Left colon (tissue), 2 donors: ENCODE data around the gene POLG2. TPM values are rescaled to one million over a fixed set of nuclear protein-coding genes. Genes with fewer than 3 reads are reported as not detected.

Experiments
- ATAC-seq: fragments of 200-7000 bp; cut with Tn5 transposase; one replicate; pipeline ENCODE4 v1.9.1; 2020; ENCODE audit warnings: mild to moderate bottlenecking, moderate library complexity
- DNase-seq, 2 donors: peaks; one replicate each; pipeline ENCODE4 v3.0.0-alpha.2; 2020
- intact Hi-C, 2 donors: fragments of 100-400 bp; cut with DNase I in 1 of 2; cut with micrococcal nuclease in 1 of 2; formaldehyde crosslinking; loops; one replicate each; pipeline versions ENCODE4 v1.11.2 to v1.14.0; 2022; cut with DNase I, micrococcal nuclease
- total RNA-seq, 2 donors: library from RNA; stranded (reverse); fragmentation: NEBNext Ultra II Directional; extraction: Animal tissue kit (Norgen Biotek cat#: 25700); gene quantifications; one replicate each; pipeline ENCODE4 v1.2.1, GENCODE V29; 2021
- donor health status: DM: no; HTN: no; CAD: no.
- donor health status: DM: yes; HTN: yes; CAD: no.

Gene POLG2
- total RNA-seq, 2 donors from 2014 or later = 9.4 to 10.4 TPM

DNA sequence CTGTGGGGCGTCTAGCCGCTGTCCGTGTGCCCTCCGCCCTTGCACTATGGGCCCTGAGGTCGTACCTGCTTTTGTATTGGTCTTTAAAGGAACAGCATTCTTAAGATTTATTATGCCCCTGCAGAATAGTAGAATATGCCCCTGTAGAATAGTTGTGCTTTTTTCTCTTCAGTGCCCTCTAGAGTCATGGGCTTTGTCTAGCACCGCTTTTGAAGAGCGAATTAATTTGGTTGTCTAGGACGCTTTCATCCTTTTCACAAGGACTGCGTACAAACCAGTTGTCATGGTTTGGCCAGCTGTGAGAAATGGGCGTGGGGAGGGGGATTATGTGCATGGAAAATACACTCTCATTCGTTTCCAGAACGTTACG, 10.5 kb upstream of the POLG2 start:
- no peak for DNase-seq
- intact Hi-C loops = no loop called here

DNA sequence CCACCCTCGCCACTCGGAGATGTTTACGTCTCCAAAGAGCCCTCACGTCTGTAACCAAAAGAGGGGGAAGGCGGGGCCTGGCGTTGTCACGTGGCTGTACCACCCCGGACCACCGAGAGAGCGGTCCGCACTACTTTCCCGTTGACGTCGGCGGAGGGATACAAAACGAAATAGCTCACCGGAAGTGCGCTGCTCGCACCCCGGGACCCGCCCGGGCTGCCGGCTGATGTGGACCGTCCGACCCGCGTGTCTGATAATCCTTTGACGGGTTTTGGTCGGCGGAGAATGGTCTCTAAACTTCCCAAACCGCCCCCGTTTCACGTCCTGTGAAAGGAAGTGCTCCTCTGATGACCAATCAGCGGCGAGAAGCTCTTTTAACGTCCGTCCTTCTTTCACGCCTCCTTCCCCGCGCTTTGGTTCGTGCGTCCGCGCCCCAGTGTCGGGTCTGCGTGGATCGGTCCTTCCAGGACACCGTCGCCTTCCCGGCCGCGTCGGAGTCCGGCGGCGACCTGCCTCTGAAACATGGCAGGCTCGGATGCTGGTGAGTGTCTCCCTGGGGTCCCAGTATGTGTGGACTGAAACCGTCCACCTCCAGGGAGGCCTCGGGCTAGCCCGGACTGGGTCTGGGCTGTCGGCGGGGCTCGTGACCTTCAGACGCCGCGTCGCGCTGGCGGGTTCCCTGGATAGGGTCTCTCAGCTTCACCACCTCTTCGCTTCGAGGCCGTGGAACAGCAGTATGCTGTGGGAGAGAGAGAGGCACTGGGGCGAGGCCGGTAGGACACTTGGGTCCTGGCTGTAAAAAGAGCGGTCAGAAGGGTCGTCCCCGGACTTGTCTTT, 9.9 kb upstream of the POLG2 start, which contains the start of gene CEP95:
TSS of gene CEP95 (plus strand) at position 402 of the 837 bp plus-strand sequence. CDS start at position 523, 121 bp downstream.
- ATAC-seq (peak; percentile 67), DNase-seq (peak; percentile 95 to 97)
- intact Hi-C loops = no loop called here

More for the DNA sequence above, 10.5 kb upstream of the POLG2 start:
- ATAC-seq = peak; percentile 29

DNA sequence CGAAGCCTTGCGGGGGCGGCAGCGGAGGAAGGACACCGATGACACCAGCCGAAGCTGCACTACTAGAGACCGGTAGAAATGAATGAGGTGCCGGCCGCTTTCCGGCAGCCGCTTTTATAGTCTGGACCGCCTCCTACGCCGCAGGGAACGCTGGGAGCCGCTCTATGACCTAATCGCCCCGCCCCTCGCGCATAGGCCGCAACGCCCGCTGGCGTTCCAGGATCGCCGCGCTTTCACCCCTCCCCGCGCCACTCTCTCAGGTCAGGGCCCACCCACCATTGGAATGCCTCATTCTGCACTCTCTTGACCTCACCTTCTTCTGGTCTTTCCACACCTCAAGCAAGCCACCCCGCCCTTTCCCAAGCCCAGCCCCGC, 9.3 kb upstream of the POLG2 start, which contains the start of gene DDX5:
TSS of gene DDX5 (minus strand) at position 89 of the 375 bp plus-strand sequence. CDS start 170 bp downstream, outside the sequence.
- intact Hi-C loops = no loop called here
- ATAC-seq (peak; percentile 80), DNase-seq (peak; percentile 98 to 99)

DNA sequence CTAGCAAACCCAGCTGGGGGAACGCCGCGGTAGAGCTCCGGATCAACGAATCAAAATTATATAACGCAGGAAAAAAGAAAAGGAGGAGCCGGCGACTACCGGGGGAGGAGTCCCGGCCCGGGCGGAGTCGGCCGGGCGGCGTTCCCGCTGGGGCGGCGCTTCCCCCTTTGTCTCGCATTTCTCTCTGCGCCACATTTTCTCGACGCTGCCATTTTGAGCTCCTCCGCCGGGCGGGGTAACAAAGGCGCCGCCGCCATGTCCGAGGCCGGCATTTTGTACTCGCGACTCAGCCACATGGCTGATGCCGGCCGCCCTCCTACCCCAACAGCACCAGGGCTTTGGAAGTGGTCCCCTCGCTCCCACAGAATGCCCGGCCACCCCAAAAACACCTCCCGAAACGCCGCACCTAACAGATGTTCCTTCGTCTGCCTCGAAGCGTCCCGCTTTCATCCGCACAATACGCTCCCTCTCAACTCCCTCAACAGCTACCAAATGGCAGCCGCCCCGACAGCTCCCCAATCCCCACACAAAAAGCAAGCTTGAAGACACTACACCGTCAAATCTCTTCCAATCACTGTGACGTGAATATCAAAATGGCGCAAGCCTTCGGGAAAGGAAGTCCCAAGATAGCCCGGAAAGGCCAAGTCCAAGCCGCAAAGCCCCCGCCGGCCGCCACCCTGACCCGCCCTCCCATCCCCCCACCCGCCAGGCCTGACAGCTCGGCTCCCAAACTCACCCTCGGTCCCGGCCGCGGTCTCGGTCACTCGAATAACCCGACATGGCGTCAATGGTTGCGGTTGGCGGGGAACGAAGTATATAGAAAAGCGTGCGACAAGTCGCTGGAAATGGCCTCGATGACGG, 8.7 kb upstream of the POLG2 start:
- DNase-seq (peak; percentile 92 to 94), ATAC-seq (peak; percentile 68)
- intact Hi-C loops = no loop called here

DNA sequence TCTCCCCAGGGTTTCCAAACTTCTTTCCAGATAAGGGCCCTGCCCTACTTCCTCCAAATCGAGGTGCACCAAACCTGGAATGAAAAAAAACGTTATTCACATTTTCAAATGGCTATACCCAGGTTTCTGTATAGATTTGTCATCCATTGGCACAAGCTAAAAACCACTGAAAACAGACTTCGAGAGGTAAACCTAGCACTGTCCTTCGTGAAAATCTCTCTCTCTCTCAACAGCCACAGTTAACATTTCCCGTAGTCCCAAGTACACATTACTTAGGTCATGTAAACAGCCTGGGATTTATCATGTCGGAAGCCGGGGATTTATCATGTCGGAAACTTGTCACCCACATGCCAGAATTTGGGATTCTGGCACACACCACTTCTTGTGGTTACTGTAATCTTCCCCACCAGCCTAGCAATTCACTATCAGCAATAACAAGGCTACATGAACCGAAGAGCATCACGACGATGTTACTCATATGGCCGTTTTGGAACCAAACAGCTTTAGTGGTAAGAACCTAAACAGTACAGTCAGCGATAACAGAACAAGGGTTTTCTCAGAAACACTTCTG, 8.0 kb upstream of the POLG2 start:
- ATAC-seq (no peak), DNase-seq (no peak)
- intact Hi-C loops = no loop called here

DNA sequence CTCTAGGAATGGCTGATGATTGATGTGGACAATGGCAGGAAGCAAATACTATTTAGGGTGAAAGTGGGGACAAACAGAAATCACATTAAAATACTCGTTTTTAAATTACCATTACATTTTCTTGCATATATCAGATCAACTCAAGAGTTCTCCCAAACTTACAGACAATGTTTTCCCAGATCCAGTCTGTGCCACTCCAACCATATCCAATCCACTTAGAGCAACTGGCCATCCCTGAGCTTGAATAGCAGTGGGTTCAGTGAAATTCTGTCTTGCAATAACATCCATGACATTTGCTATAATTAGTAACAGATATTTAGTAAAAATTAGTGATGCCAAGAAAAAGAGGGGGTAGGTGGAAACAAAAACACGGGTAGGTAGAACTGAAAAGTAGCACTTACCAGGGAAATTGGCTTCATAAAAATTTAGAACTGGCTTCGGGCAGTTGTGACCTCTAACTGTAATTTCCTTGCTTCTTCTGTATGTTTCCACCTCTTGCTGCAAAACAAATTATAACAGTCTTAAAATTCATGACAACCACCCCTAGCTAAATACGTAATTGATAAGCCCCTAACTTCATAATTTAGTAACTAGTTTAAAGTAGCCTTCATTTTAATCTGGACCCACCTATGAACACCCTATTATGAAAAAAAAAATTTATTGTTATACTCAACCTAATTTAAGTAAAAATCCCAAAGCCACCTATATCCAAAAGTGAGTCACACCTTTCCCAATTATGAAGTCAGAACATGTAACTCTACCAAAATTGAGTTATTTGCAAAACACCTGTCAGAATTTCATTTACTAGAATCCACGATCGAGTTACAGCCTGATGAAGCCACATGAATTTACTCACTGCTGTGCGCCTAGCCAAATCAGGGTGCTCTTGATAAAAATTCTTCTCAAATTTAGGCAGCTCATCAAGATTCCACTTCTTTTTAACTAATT, 7.2 kb upstream of the POLG2 start:
- intact Hi-C loops = no loop called here
- DNase-seq (no peak), ATAC-seq (no peak)

DNA sequence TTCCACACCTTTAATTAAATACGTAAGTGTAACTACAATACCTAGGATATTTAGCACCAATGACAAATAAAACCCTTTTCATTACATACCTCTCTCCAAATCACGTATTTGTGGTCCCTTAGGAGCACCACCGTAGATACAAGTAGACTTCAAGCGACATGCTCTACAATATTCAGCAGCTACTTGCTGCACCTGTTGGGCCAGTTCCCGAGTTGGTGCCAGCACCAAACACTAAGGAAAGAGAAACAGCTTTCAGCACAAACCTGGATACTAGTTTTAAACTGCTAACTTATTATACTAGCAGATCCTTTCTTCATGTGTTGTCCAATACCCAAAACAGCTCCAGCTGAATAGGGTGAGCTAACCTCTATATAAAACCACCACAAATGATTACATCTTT, 6.5 kb upstream of the POLG2 start:
- DNase-seq (no peak), ATAC-seq (no peak)
- intact Hi-C loops = no loop called here

DNA sequence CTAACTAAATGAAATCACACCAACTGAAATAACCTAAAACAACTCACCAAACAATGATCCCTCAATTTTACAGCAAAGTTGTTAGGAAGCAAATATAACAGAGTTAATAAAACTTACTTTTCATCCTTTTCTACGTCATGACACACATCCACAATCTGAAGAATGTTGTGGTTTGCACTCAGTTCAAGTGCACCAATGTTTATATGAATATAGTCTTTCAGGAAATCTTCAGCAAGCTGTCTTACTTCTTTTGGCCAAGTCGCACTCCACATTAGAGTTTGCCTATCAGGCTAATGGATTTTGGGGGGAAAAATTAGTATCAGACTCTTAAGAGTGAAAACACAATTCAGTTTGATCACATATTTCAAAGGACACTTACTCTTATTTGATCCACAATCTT, 6.0 kb upstream of the POLG2 start:
- intact Hi-C loops = no loop called here
- ATAC-seq (no peak), DNase-seq (no peak)

DNA sequence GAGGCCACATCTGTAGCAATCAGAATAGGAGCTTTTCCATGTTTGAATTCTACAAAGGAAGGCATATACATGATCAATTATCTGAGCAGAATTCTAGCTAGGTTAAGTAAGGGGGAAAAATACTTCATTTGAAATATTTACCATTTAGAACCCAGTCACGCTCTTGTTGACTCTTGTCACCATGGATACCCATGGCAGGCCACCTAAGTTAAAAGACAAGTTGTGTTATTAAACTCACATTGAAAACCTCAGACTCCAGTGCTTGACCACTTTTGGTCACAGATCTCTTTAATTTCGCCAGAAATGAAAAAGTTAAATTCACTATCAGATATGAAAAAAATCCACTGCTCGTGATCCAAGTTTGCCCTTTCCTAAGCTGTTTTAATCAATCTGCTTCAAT, 5.2 kb upstream of the POLG2 start:
- intact Hi-C loops = no loop called here
- ATAC-seq (no peak), DNase-seq (no peak)

DNA sequence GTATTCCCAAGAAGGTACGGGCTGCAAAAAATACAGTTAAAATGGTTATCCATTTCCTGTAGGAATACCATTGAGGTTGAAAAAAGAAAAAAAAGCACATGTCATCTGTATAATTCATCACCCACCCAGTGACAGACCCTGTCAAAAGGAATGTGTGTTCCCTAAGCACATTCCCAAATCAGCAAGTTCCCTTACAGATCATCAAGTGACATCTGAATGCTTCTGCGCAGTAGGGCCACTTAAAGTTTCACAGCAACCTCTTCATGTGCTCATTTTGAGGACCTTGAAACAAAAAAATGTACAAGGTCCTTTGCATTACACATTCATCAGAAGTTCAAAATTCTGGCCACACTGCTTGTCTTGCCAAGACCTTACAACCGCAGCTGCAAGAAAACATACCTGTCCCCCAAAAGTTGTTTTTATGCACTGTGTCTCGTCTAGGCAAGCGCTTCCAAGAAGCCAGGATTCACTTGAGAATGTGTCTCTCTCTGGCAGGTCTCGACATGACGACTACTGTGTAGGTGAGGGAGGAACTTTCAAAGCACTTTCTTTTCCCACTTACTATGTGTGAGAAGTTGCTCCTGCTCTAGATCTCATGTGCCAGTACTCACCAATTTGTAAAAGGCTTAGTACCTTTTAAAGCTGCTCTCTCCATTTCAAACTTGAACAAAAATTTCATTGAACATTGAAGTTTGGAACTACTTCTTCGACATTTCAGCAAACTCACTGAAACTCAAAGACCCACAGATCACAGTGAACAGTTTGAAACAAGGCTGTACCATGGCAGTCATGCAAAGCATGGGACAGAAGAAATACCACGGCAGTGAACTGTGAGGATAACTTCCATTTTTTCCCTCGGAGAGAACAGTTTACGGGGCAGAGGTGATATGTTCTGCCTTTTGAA, 4.3 kb upstream of the POLG2 start:
- intact Hi-C loops = no loop called here
- ATAC-seq (no peak), DNase-seq (no peak)

DNA sequence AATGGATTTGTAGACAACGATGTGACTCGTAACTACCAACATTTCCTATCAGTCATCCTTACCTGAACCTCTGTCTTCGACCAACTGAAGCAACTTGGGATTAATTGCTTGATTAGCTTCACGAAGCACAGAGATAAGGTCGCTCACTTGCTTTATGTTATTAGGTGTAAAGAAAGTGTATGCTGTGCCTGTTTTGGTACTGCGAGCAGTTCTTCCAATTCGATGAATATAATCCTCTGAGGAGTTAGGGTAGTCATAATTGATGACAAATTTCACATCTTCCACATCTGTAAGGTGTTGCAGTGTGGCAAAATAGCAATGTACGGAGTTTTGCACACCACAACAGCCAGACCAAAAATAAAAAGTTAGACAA, 3.6 kb upstream of the POLG2 start:
- intact Hi-C loops = no loop called here
- DNase-seq (no peak), ATAC-seq (no peak)

DNA sequence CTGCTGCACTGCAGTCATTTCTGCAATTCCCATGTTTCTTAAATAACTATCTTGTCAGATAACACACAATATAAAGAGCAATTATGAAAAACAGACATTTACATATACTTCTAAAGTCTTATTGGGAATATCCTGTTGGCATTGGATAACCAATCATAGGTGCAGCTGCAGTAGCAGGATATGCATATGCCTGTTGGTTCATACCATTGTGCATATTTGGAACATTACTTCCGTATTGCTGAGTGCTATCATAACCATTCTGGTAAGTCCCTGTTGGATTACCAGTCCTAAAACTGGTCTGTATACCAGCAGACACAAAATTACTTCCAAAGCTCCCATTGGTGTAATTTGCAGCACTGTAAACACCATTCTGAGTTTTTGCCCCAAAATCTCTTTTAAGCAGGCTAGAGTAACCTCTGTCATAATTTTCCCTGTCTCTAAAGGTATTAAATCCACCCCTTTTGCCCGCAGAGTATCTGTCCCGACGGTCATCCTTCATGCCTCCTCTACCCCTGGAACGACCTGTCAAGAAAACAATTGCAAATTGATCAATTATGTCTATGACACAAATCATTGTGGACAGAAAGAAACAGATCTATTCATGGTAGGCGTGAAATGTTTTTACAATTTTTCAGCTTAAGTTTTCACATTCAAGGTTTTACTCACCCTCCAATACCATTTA, 3.1 kb upstream of the POLG2 start:
- peak; percentile 30 for ATAC-seq
- DNase-seq = no peak
- intact Hi-C loops = loop anchor here in 1 of 2 donors (10.0 kb wide), 1 partner anchor 75 kb away; no protein-coding TSS in a partner anchor

DNA sequence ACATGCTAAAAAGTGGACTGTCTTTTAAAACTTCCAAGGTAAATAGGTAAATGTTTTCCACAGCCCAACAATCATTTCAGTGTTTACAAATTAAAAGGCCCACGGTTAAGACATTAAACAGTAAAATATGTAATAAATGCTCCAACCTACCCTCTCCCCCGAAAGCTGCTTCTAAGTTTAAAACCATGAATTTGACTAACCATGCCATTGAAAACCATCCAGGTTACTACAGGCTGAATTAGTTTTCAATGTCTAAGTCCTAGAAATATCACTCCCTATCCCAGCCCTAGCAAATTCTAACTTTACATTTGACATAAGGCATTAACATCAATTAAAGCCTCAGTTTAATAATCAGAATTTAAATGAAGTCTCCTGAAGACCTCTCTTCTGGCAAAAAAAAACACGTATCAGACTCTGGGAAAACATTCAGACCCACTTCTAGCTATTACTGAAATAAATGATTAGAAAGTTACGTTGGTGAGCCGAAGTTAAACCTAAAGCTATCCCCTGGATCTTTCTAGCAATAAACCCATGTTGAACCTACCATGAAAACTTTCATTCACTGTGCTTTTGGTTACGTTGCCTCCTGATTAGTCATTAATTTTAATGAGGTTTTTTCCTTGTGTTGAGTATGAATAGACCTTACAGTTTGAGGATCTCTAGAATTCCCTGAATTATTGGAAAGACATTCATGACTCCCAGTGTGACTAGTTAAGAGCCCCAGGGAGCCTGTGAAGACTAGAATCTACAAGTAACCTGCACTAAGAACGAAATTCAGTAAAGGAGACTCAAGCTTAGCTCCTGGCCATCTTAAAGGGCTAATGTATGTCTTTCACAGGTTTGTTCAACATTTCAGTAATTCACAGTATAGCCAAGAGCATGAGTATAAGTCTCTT, 1.7 kb upstream of the POLG2 start:
- DNase-seq (no peak), ATAC-seq (no peak)
- intact Hi-C loops = loop anchor here in 1 of 2 donors (10.0 kb wide), 1 partner anchor 74 kb away; no protein-coding TSS in a partner anchor

DNA sequence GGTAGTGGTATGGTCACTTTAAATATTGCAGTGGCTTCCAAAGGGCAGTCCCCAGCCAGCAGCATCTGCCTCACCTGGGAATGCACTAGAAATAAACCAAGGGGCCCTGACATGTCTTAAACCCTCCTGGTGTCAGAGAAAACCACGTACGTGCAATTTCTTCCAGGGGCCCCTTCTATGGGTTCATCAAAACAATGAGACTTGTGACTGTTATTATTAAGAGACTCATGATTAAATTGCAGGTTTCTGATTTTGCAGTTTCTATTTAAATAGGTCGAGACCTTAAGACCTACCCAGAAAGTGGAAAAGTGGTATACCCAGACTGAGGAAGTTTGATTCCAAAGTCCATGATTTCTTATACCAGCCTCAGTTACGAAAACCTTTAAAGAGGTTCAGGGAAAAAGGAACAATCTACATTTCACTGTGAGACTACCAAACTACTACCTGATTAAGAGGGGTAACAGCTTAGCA, 746 bp upstream of the POLG2 start:
- peak; percentile 13 for ATAC-seq
- intact Hi-C loops = loop anchor here in 1 of 2 donors (10.0 kb wide), 1 partner anchor 73 kb away; no protein-coding TSS in a partner anchor

DNA sequence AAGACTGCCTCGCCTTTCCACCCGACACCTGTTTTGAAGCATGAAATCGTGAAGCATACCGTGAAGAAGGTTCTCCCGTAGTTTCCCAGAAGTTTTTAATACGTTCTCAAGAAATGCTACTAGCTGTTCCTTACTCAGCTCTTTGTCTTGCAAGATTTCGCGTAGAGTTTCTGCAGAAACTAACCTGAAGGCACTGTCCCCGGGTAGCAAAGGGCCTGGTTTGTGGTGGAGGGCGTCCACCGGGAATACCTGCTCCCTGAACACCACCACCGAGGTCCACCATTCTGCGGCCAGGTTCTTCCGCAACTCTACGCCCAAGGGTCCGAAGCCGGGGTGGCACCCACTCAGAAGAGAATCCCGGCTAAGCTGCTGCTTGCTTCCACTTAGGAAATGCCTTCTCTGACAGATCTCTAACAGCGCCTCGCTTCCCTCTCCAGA, 487 bp downstream of the POLG2 start:
- intact Hi-C loops = loop anchor here in 1 of 2 donors (10.0 kb wide), 1 partner anchor 72 kb away; no protein-coding TSS in a partner anchor
- ATAC-seq = peak; percentile 15
- no peak for DNase-seq

More for the DNA sequence above, 746 bp upstream of the POLG2 start:
- DNase-seq = no peak
